GM20000 (cell line): ENCODE measurements around the gene SLC9A4.

Experiments used
- DNase-seq: peaks from one replicate; pipeline ENCODE4 v3.0.0; 2012; ENCODE audit warnings: low spot score
- CTCF ChIP-seq: IDR thresholded peaks from 2 replicates; pipeline ENCODE4 v1.5.1; 2012; ENCODE audit warnings: mild to moderate bottlenecking, control low read depth; ENCODE audit errors: extremely low read depth, missing control alignments

Gene SLC9A4

GRCh38 chr2:102485147-102485785 lies 12.2 kb downstream of the SLC9A4 start:
- no peak for DNase-seq
- TF ChIP-seq CTCF: no peak

- DNase-seq: no peak
- TF ChIP-seq CTCF: no peak
Measured at GRCh38 chr2:102486941-102487702, 14.1 kb downstream of the SLC9A4 start.

DNA sequence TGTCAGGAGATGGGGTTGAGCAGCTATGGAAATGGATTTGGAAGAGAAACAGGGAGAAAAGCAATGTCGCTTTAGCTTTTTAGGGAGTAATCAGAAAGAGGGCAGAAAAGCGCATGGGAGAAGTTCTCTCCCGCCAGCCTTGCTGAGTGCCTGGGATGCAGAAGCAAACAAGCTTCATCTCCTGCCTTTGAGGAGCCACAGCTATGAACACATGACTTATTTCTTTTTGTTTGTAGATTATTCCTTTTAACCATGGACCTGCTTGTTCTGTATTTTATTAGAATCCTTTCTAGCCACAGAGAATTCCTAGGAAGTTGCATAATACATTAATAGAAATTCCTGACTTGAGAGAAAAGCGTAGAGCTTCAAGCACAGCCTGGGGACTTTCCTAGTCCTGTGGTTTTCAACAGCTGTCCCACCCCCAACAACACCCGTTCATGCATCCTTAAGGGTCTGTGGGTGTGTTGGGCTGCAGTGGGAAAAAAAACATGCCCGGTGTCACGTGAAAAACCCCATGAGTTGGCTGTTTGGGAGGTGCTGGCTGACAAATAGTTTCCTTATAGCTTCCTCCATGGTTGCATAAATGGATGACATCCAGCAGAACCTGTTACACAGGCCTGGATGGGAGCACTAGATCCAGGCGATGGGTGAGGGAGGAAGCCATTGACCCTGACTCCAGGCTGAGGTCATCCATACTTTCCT lies 14.9 kb downstream of the SLC9A4 start:
- DNase-seq: no peak

DNA sequence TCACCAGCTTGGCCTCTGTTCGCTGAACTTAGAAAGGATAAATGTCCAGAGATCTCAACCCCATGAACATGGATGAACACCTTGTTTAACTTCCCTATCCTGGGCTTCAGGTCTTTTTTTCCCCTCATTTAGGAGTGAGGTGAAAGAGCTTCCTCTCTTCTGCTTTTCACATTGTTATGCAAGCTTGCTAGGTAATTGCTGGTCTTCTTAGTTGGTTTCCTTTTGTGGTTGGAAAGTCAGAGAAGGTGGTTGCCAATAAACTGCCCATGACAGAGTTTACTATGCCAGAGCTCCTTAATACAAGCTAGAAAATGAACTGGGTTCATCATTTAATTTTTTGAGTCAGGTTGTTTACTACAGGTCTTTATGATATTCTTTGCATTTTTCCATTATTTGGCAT lies 16.6 kb downstream of the SLC9A4 start:
- no peak for DNase-seq
- TF ChIP-seq CTCF: no peak

More for the DNA sequence above, 14.9 kb downstream of the SLC9A4 start:
- TF ChIP-seq CTCF: no peak

- no peak for TF ChIP-seq CTCF
- DNase-seq: no peak
Measured at GRCh38 chr2:102492006-102492405, 19.0 kb downstream of the SLC9A4 start.

- no peak for TF ChIP-seq CTCF
- DNase-seq: no peak
Measured at GRCh38 chr2:102494570-102494969, 21.5 kb downstream of the SLC9A4 start.

- no peak for TF ChIP-seq CTCF
- no peak for DNase-seq
Measured at GRCh38 chr2:102498414-102498813, 25.4 kb downstream of the SLC9A4 start.
